Smooth muscle cell (in vitro differentiated cells): ENCODE measurements around the gene DCAF10. TPM values are rescaled to one million over a fixed set of nuclear protein-coding genes. Genes with fewer than 3 reads are reported as not detected.

Experiments
- DNase-seq: peaks from one replicate; lab custom pipeline; 2025; ENCODE audit not compliant: unreplicated experiment; lab: John Stamatoyannopoulos, UW
- H2AFZ ChIP-seq: fragments of 200-600 bp; sonication (generic); 2 replicates; pipeline ENCODE4 v1.6.0; 2016; ENCODE audit warnings: antibody characterized with exemption, low read depth, mild to moderate bottlenecking
- H3F3A ChIP-seq: fragments of 200-600 bp; sonication (generic); 2 replicates; pipeline ENCODE4 v1.6.0; 2017; ENCODE audit warnings: antibody characterized with exemption, low read depth
- H3K27ac ChIP-seq: fragments of 200-600 bp; sonication (generic); 2 replicates; pipeline ENCODE4 v1.5.1; 2016; ENCODE audit warnings: low read depth, mild to moderate bottlenecking
- H3K27me3 ChIP-seq: fragments of 200-600 bp; sonication (generic); 2 replicates; pipeline ENCODE4 v1.6.1; 2016; ENCODE audit warnings: low read depth, mild to moderate bottlenecking
- H3K36me3 ChIP-seq: fragments of 200-600 bp; sonication (generic); 2 replicates; pipeline ENCODE4 v1.5.1; 2016; ENCODE audit warnings: low read depth
- H3K4me1 ChIP-seq: fragments of 200-600 bp; sonication (generic); 2 replicates; pipeline ENCODE4 v1.5.1; 2016; ENCODE audit warnings: low read depth
- H3K4me2 ChIP-seq: fragments of 200-600 bp; sonication (generic); 2 replicates; pipeline ENCODE4 v1.6.0; 2016; ENCODE audit warnings: mild to moderate bottlenecking
- H3K4me3 ChIP-seq: fragments of 200-600 bp; sonication (generic); 2 replicates; pipeline ENCODE4 v1.5.1; 2016; ENCODE audit warnings: mild to moderate bottlenecking
- H3K79me2 ChIP-seq: fragments of 200-600 bp; sonication (generic); 2 replicates; pipeline ENCODE4 v1.6.0; 2016; ENCODE audit warnings: low read depth, mild to moderate bottlenecking
- H3K9ac ChIP-seq: fragments of 200-600 bp; sonication (generic); 2 replicates; pipeline ENCODE4 v1.6.0; 2016; ENCODE audit warnings: low read depth
- H3K9me3 ChIP-seq: fragments of 200-600 bp; sonication (generic); replicated peaks from 2 replicates; pipeline ENCODE4 v1.5.1; 2016; ENCODE audit warnings: low read depth
- H4K20me1 ChIP-seq: fragments of 200-600 bp; sonication (generic); 2 replicates; pipeline ENCODE4 v1.6.0; 2016; ENCODE audit warnings: low read depth
- WGBS: methylation state at CpG from one replicate; pipeline ENCODE4 v1.1.7; 2016; ENCODE audit warnings: low lambda C conversion rate; 5-methylcytosine and 5-hydroxymethylcytosine counted together
- polyA plus RNA-seq: library from polyadenylated mRNA; unstranded; fragments of >200 nt; fragmentation: Nextera tagmentation; extraction: Ambion mirVana; gene quantifications from 2 replicates; pipeline ENCODE4 v1.2.1, GENCODE V29; 2016
- total RNA-seq: library from RNA; depleted of rRNA; stranded (reverse); fragments of >200 nt; gene quantifications from 2 replicates; pipeline ENCODE4 v1.2.3, GENCODE V29; 2014
- TF ChIP-seq, protein P1 (sequence below): fragments of 200-600 bp; sonication (generic); IDR thresholded peaks from 2 replicates; pipeline ENCODE4 v1.5.1; 2017; ENCODE audit warnings: borderline replicate concordance, mild to moderate bottlenecking, antibody characterized with exemption; ENCODE audit not compliant: insufficient read depth, poor library complexity, severe bottlenecking

DCAF10 gene
- total and polyA plus RNA-seq, 2 experiments from 2014 or later: 35.6 to 77.0 TPM

DNA sequence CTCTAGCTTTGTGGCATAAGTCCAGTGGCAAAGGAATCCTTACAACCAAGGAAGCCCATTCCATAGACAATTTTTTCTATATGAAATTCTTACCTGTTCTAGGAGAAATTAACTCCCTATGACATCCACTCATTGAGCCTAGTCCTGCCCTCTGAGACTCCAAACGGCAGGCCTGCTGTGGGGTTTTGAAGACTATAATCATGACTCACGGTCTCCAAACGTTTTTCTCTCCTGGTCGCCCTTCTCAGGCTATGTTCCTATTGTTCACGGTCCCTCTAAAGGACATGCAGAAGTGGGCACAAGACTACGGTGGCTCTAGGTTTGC is 16.3 kb upstream of the DCAF10 start:
- Histone ChIP-seq H3F3A (no peaks in the 10 kb centered on the region), H2AFZ (peak overlapping the region; percentile 87), H3K27me3 (no peaks in the 10 kb centered on the region), H3K4me3 (peak overlapping the region; percentile 89), H3K4me2 (peak overlapping the region; percentile 92), H3K27ac (peak overlapping the region; percentile 69), H3K79me2 (peaks cover 23% of the 10 kb centered on the region), H4K20me1 (peaks cover 2% of the 10 kb centered on the region), H3K9me3 (no peaks in the 10 kb centered on the region), H3K4me1 (peaks cover 8% of the 10 kb centered on the region), H3K36me3 (peaks cover 14% of the 10 kb centered on the region), H3K9ac (peak overlapping the region; percentile 79)
- TF ChIP-seq, protein P1, sequence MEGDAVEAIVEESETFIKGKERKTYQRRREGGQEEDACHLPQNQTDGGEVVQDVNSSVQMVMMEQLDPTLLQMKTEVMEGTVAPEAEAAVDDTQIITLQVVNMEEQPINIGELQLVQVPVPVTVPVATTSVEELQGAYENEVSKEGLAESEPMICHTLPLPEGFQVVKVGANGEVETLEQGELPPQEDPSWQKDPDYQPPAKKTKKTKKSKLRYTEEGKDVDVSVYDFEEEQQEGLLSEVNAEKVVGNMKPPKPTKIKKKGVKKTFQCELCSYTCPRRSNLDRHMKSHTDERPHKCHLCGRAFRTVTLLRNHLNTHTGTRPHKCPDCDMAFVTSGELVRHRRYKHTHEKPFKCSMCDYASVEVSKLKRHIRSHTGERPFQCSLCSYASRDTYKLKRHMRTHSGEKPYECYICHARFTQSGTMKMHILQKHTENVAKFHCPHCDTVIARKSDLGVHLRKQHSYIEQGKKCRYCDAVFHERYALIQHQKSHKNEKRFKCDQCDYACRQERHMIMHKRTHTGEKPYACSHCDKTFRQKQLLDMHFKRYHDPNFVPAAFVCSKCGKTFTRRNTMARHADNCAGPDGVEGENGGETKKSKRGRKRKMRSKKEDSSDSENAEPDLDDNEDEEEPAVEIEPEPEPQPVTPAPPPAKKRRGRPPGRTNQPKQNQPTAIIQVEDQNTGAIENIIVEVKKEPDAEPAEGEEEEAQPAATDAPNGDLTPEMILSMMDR: no peak
- WGBS: 1% methylated on average over 6 of the region's 6 CpGs
- no peak for DNase-seq

DNA sequence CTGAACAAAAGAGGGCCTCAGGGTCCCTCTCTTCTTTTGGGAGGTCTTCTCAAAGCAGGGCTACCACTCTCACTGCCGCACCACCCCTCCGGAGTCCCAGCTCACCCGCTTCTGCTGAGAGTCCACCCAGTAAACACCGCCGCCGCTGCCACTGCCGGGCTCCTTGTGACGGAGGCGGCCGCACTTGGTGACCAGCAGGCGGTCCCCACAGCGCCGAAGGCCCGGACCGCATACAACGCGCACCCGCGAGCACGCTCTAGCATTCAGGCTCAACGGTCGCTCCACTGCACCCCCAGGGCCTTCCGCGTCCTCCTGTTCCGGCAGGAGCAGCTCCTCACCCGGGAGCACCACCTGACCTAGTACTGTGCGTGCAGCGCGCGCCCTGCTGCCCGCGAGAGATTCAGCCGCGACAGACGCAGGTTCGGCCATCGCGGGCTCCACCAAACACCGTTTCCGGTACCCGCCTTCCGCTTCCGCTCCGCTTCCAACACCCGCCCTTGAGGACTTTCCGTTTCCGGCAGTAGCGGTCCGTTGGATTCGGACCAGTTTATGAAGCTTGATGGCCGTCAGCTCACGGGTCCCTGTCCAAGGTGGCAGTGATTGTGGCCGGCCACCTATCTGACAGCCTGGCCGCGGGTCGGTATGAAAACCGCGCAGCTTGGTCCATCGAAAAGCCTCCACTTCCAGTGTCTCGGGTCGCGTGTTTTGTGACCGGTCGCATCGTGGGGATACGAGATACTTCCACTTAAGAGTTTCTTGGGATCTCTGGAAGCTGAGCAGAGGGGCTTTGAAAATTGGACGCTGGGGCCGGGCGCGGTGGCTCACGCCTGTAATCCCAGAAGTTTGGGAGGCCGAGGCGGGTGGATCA is 15.7 kb upstream of the DCAF10 start, which contains the start of gene EXOSC3:
Gene EXOSC3 (minus strand): TSS at position 449 of the 868 bp plus-strand sequence. CDS start 20 bp downstream, at position 429.
- peak within 1 kb of the TSS; percentile 89 for H3K4me3 ChIP-seq
- peak within 1 kb of the TSS; percentile 79 for H3K9ac ChIP-seq
- peaks cover 10% of the 10 kb centered on the region for H3K36me3 ChIP-seq
- H3K4me2 ChIP-seq: peak within 1 kb of the TSS; percentile 92
- H3K9me3 ChIP-seq: no peaks in the 10 kb centered on the region
- H3F3A ChIP-seq: no peaks in the 10 kb centered on the region
- peaks cover 2% of the 10 kb centered on the region for H4K20me1 ChIP-seq
- no peaks in the 10 kb centered on the region for H3K27me3 ChIP-seq
- peak; percentile 49 for DNase-seq
- H2AFZ ChIP-seq: peak within 1 kb of the TSS; percentile 87
- H3K79me2 ChIP-seq: peaks cover 23% of the 10 kb centered on the region
- H3K27ac ChIP-seq: peak within 1 kb of the TSS; percentile 69
- peaks cover 8% of the 10 kb centered on the region for H3K4me1 ChIP-seq
- TF ChIP-seq, protein P1: peak; percentile 8
- under 1% methylated on average over 73 of the region's 73 CpGs for WGBS

DNA sequence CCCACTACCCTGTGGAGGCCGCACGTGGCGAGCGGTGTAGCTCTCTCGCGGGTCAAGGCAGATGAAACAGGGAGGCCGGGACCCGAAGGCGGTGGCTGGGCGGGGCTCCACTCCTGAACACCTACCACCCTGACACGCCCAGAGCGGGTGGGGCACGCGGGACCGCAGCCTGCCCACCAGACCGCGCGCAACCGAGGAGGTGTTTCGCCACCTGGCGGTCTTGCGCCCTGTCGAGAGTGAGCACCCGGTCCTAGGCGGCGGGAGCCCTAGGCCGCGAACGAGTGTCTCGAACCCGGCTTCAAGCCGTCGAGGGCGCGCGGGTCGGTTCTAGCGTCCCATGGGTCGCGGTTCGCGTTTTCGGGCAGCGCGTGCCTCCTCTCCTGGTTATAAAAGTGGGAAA is 13.5 kb upstream of the DCAF10 start:
- Histone ChIP-seq H3K27ac (no peak overlapping the region), H4K20me1 (peaks cover 2% of the 10 kb centered on the region), H3K79me2 (peaks cover 23% of the 10 kb centered on the region), H3K27me3 (no peaks in the 10 kb centered on the region), H3K4me2 (no peak overlapping the region), H3K9ac (no peak overlapping the region), H3K4me3 (no peak overlapping the region), H3K4me1 (peaks cover 8% of the 10 kb centered on the region), H3K36me3 (peaks cover 3% of the 10 kb centered on the region), H2AFZ (no peak overlapping the region), H3F3A (no peaks in the 10 kb centered on the region), H3K9me3 (no peaks in the 10 kb centered on the region)
- WGBS: 84% methylated on average over 45 of the region's 45 CpGs
- TF ChIP-seq, protein P1: no peak
- no peak for DNase-seq

DNA sequence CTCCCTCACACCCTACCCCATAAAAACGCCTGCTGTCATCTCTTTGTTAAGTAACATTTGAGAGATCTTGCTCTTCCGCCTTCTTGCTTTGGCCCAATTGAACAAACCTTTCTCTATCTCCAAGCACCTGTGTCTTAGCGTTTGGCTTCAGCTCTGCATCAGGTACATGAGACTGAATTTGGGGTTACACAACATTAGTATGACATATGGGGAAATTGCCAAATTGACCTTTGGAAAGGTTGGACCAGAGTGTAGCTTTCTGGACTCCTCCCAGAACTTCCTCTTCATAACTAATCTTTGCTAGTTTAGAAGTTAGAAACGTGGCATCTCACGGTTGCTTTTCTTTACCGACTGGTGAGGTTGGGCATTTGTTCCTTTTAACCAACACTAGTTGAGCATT is 12.3 kb upstream of the DCAF10 start:
- Histone ChIP-seq H3K27ac (no peak overlapping the region), H3F3A (no peaks in the 10 kb centered on the region), H3K36me3 (no peaks in the 10 kb centered on the region), H3K9me3 (no peaks in the 10 kb centered on the region), H3K27me3 (no peaks in the 10 kb centered on the region), H3K79me2 (peaks cover 17% of the 10 kb centered on the region), H4K20me1 (no peaks in the 10 kb centered on the region), H3K9ac (no peak overlapping the region), H2AFZ (no peak overlapping the region), H3K4me1 (peaks cover 8% of the 10 kb centered on the region), H3K4me2 (no peak overlapping the region), H3K4me3 (no peak overlapping the region)
- DNase-seq: no peak
- 89% methylated on average over 6 of the region's 6 CpGs for WGBS
- TF ChIP-seq, protein P1: no peak
